SK-N-SH (cell line): Measurements from ENCODE around the gene FOXA3. TPM values are rescaled to one million over a fixed set of nuclear protein-coding genes. Genes with fewer than 3 reads are reported as not detected.
A peak's percentile ranks its signal among the peaks of the same experiment; 100 is the strongest.

Experiments
- CTCF ChIA-PET: fragments of 300-600, 350-600 bp; formaldehyde crosslinking; extraction: SDS; loops from one replicate; lab custom pipeline; 2021; lab: Yijun Ruan, JAX
- POLR2A ChIA-PET: fragments of 350-600 bp; sonication (Branson Sonifier 250); formaldehyde crosslinking; extraction: SDS; loops from one replicate; lab custom pipeline; 2020; ENCODE audit warnings: antibody characterized with exemption, inconsistent platforms; lab: Yijun Ruan, JAX
- DNase-seq: peaks from one replicate; pipeline ENCODE4 v3.0.0; 2012
- H2AFZ ChIP-seq: fragments of 200-600 bp; sonication (generic); 2 replicates; pipeline ENCODE4 v1.8.1; 2016; ENCODE audit warnings: antibody characterized with exemption, mild to moderate bottlenecking, low read depth
- H3F3A ChIP-seq: fragments of 200-600 bp; sonication (generic); replicated peaks from 2 replicates; pipeline ENCODE3; 2016; ENCODE audit warnings: antibody characterized with exemption, mild to moderate bottlenecking; ENCODE audit not compliant: insufficient read depth
- H3K27ac ChIP-seq, 2 experiments: fragments of 200-500 bp in 1 of 2; fragments of 200-600 bp in 1 of 2; sonication (Bioruptor generic) in 1 of 2; sonication (generic), shearing (Covaris generic) in 1 of 2; 2 replicates each; pipeline versions ENCODE4 v1.5.1 to v1.6.1; 2014 to 2016; ENCODE audit warnings: low read depth in 2 of 2, inconsistent platforms in 1 of 2, low read length in 1 of 2, mild to moderate bottlenecking in 1 of 2, mixed read lengths in 1 of 2
- H3K27me3 ChIP-seq: fragments of 200-600 bp; sonication (generic), shearing (Covaris generic); 2 replicates; pipeline ENCODE4 v1.6.1; 2016; ENCODE audit warnings: mixed run types; ENCODE audit not compliant: insufficient read depth
- H3K36me3 ChIP-seq, 2 experiments: fragments of 200-500 bp in 1 of 2; fragments of 200-600 bp in 1 of 2; sonication (Bioruptor generic) in 1 of 2; sonication (generic) in 1 of 2; replicated peaks in 1 of 2; 2 replicates each; pipeline versions ENCODE3 to v1.5.1; 2014 to 2016; ENCODE audit warnings: low read length in 1 of 2, mild to moderate bottlenecking in 1 of 2; ENCODE audit not compliant: insufficient read depth in 2 of 2, control insufficient read depth in 1 of 2
- H3K4me1 ChIP-seq, 2 experiments: fragments of 200-500 bp in 1 of 2; fragments of 200-600 bp in 1 of 2; sonication (Bioruptor generic) in 1 of 2; sonication (generic), shearing (Covaris generic) in 1 of 2; 2 replicates each; pipeline versions ENCODE4 v1.5.1 to v1.6.1; 2014 to 2016; ENCODE audit warnings: low read depth in 1 of 2, low read length in 1 of 2, mixed run types in 1 of 2; ENCODE audit not compliant: insufficient read depth in 2 of 2, control insufficient read depth in 1 of 2
- H3K4me2 ChIP-seq: fragments of 200-600 bp; sonication (generic), shearing (Covaris generic); 2 replicates; pipeline ENCODE4 v1.6.1; 2017; ENCODE audit warnings: mixed run types
- H3K4me3 ChIP-seq, 2 experiments: fragments of 200-500 bp in 1 of 2; fragments of 200-600 bp in 1 of 2; sonication (Bioruptor generic) in 1 of 2; sonication (generic), shearing (Covaris generic) in 1 of 2; 2 replicates each; pipeline versions ENCODE4 v1.5.1 to v1.8.1; 2014 to 2016; ENCODE audit warnings: low read depth in 2 of 2, inconsistent platforms in 1 of 2, low read length in 1 of 2, mild to moderate bottlenecking in 1 of 2, mixed read lengths in 1 of 2, moderate library complexity in 1 of 2
- H3K79me2 ChIP-seq: fragments of 200-600 bp; sonication (generic); 2 replicates; pipeline ENCODE4 v1.8.1; 2017; ENCODE audit warnings: mild to moderate bottlenecking; ENCODE audit not compliant: insufficient read depth
- H3K9ac ChIP-seq: fragments of 200-600 bp; sonication (generic); 2 replicates; pipeline ENCODE4 v1.6.1; 2017; ENCODE audit warnings: mixed run types
- H3K9me2 ChIP-seq: fragments of 200-600 bp; sonication (generic); 2 replicates; pipeline ENCODE4 v1.6.1; 2017; ENCODE audit warnings: mixed run types
- H3K9me3 ChIP-seq: fragments of 200-600 bp; sonication (generic); 2 replicates; pipeline ENCODE4 v1.6.1; 2017; ENCODE audit warnings: mixed run types, mild to moderate bottlenecking, moderate library complexity
- H4K20me1 ChIP-seq: fragments of 200-600 bp; sonication (generic); 2 replicates; pipeline ENCODE4 v1.6.1; 2017; ENCODE audit warnings: mild to moderate bottlenecking, mixed run types; ENCODE audit not compliant: insufficient read depth
- CTCF ChIP-seq: fragments of 200-600 bp; sonication (generic); IDR thresholded peaks from 2 replicates; pipeline ENCODE4 v1.6.1; 2017; ENCODE audit warnings: antibody characterized with exemption, mild to moderate bottlenecking, moderate library complexity
- ELF1 ChIP-seq: IDR thresholded peaks from 2 replicates; pipeline ENCODE4 v1.4.0; 2012
- EZH2phosphoT487 ChIP-seq: fragments of 200-600 bp; sonication (generic); IDR thresholded peaks from 2 replicates; pipeline ENCODE4 v1.6.1; 2017; ENCODE audit warnings: low read depth, mixed run types, mild to moderate bottlenecking, antibody characterized with exemption, moderate library complexity, borderline replicate concordance
- FOXJ3 ChIP-seq: sonication (generic); formaldehyde crosslinking; IDR thresholded peaks from 2 replicates; pipeline ENCODE4 v1.5.1; 2020; ENCODE audit warnings: mild to moderate bottlenecking, missing genetic modification reagents
- JUND ChIP-seq: IDR thresholded peaks from 2 replicates; pipeline ENCODE4 v1.4.0; 2012
- MXI1 ChIP-seq: IDR thresholded peaks from 2 replicates; pipeline ENCODE4 v1.6.1; 2012; ENCODE audit warnings: mild to moderate bottlenecking, low read depth, low read length, improper control_type of control experiment
- NFIC ChIP-seq: IDR thresholded peaks from 2 replicates; pipeline ENCODE4 v1.4.0; 2012; ENCODE audit warnings: borderline replicate concordance
- NRF1 ChIP-seq: IDR thresholded peaks from 2 replicates; pipeline ENCODE4 v1.6.1; 2012; ENCODE audit warnings: low read depth, mild to moderate bottlenecking, low read length
- POLR2AphosphoS5 ChIP-seq: IDR thresholded peaks from 2 replicates; pipeline ENCODE4 v1.6.1; 2012; ENCODE audit warnings: low read depth, low read length
- RAD21 ChIP-seq: IDR thresholded peaks from 2 replicates; pipeline ENCODE4 v1.6.1; 2012; ENCODE audit warnings: mild to moderate bottlenecking, low read length
- RFX5 ChIP-seq: IDR thresholded peaks from 2 replicates; pipeline ENCODE4 v1.6.1; 2012; ENCODE audit warnings: mild to moderate bottlenecking, improper control_type of control experiment, low read length
- YY1 ChIP-seq: IDR thresholded peaks from 2 replicates; pipeline ENCODE4 v1.4.0; 2012; ENCODE audit warnings: low read depth, mild to moderate bottlenecking
- WGBS: methylation state at CpG from one replicate; pipeline ENCODE4 v1.1.6; 2017; ENCODE audit warnings: low lambda C conversion rate; 5-methylcytosine and 5-hydroxymethylcytosine counted together
- polyA plus RNA-seq, 3 experiments: library from polyadenylated mRNA; depleted of rRNA; stranded (reverse); fragments of >200 nt; gene quantifications; 2 replicates each; pipeline ENCODE4 v1.2.3, GENCODE V29; 2012

Gene FOXA3
- polyA plus RNA-seq, 1 of the 3 experiments (the other 2 are of a cell fraction) = 1.5 TPM

GRCh38 chr19:45879971-45880370 is 15.8 kb downstream of the FOXA3 start:
- H3K36me3 ChIP-seq = peaks cover 3 to 25% of the 10 kb centered on the region in 2 experiments
- no peak overlapping the region for H3K9ac ChIP-seq
- H4K20me1 ChIP-seq = peaks cover 30% of the 10 kb centered on the region
- no peaks in the 10 kb centered on the region for H3K9me3 ChIP-seq
- H3K4me3 ChIP-seq = no peak overlapping the region
- H3K27me3 ChIP-seq = no peaks in the 10 kb centered on the region
- no peak for DNase-seq
- CTCF ChIA-PET = interaction anchor here (1.0 to 9.9 kb wide), 3 partner anchors 12 to 137 kb away, joined by 3 to 130 read pairs (median 121); partner anchors contain the start of genes FOXA3, RSPH6A and SYMPK
- no peak overlapping the region for H2AFZ ChIP-seq
- no peak for TF ChIP-seq EZH2phosphoT487
- TF ChIP-seq RFX5 = no peak
- TF ChIP-seq, all 33 proteins: peak for 0
- no peaks in the 10 kb centered on the region for H3K9me2 ChIP-seq
- peaks cover 3 to 32% of the 10 kb centered on the region in 2 experiments; a peak in 2 of 4 replicates for H3K4me1 ChIP-seq
- 96% methylated on average over 2 of the region's 2 CpGs for WGBS
- POLR2A ChIA-PET = interaction anchor here (1.1 kb wide), 1 partner anchor 15 kb away, joined by 3 read pairs; the partner anchor contains the start of gene FOXA3
- peaks cover 21% of the 10 kb centered on the region for H3K79me2 ChIP-seq
- H3F3A ChIP-seq = peaks cover 3% of the 10 kb centered on the region
- no peak overlapping the region for H3K4me2 ChIP-seq
- no peak overlapping the region for H3K27ac ChIP-seq

- H3K4me1 ChIP-seq = peaks cover 3 to 34% of the 10 kb centered on the region in 2 experiments; a peak in 2 of 4 replicates
- H3K9me2 ChIP-seq = no peaks in the 10 kb centered on the region
- 89% methylated on average over 10 of the region's 10 CpGs for WGBS
- H3K4me2 ChIP-seq = no peak overlapping the region
- H3K27ac ChIP-seq = no peak overlapping the region
- peaks cover 29% of the 10 kb centered on the region for H3K79me2 ChIP-seq
- DNase-seq = no peak
- H3K36me3 ChIP-seq = peaks cover 3 to 25% of the 10 kb centered on the region in 2 experiments
- no peaks in the 10 kb centered on the region for H3K9me3 ChIP-seq
- H3K4me3 ChIP-seq = no peak overlapping the region
- peaks cover 33% of the 10 kb centered on the region for H4K20me1 ChIP-seq
- CTCF ChIA-PET = interaction anchor here (0.5 to 9.9 kb wide), 9 partner anchors 13 to 428 kb away, joined by 3 to 130 read pairs (median 8); partner anchors contain the start of genes FOXA3, RSPH6A and SYMPK
- H3F3A ChIP-seq = peaks cover 3% of the 10 kb centered on the region
- no peaks in the 10 kb centered on the region for H3K27me3 ChIP-seq
- no peak overlapping the region for H3K9ac ChIP-seq
- H2AFZ ChIP-seq = no peak overlapping the region
- TF ChIP-seq YY1 = no peak
- TF ChIP-seq MXI1 = no peak
- TF ChIP-seq RAD21 = no peak
- TF ChIP-seq POLR2AphosphoS5 = 0 out of 2 replicates have a peak, but pooled peaks have one; percentile 10
- no peak for TF ChIP-seq JUND
- no peak for TF ChIP-seq FOXJ3 (CRISPR knock-in tag)
- POLR2A ChIA-PET = interaction anchor here (0.9 to 2.8 kb wide), 3 partner anchors 12 to 18 kb away, joined by 3 to 8 read pairs (median 4); partner anchors contain the start of gene SYMPK
Measured at GRCh38 chr19:45881082-45881908, 17.2 kb downstream of the FOXA3 start.

- no peaks in the 10 kb centered on the region for H3K27me3 ChIP-seq
- TF ChIP-seq ELF1 (no peak), YY1 (no peak), NFIC (no peak), NRF1 (no peak), CTCF (no peak)
- no peak overlapping the region for H3K9ac ChIP-seq
- peaks cover 3 to 36% of the 10 kb centered on the region in 2 experiments; a peak in 2 of 4 replicates for H3K4me1 ChIP-seq
- peaks cover 3 to 25% of the 10 kb centered on the region in 2 experiments for H3K36me3 ChIP-seq
- no peak overlapping the region for H3K4me2 ChIP-seq
- no peak overlapping the region for H3K27ac ChIP-seq
- no peaks in the 10 kb centered on the region for H3K9me3 ChIP-seq
- ChIA-PET POLR2A (interaction anchor here (0.6 to 2.8 kb wide), 5 partner anchors 12 to 66 kb away, joined by 3 to 8 read pairs (median 4); partner anchors contain the start of gene SYMPK), CTCF (interaction anchor here (0.7 to 9.9 kb wide), 17 partner anchors 10 to 428 kb away, joined by 3 to 130 read pairs (median 4); partner anchors contain the start of genes FOXA3, NOVA2, QPCTL and RSPH6A)
- DNase-seq = peak; percentile 17
- H3K9me2 ChIP-seq = no peaks in the 10 kb centered on the region
- WGBS = 62% methylated on average over 4 of the region's 4 CpGs
- peaks cover 29% of the 10 kb centered on the region for H3K79me2 ChIP-seq
- H4K20me1 ChIP-seq = peaks cover 33% of the 10 kb centered on the region
- no peak overlapping the region for H2AFZ ChIP-seq
- H3F3A ChIP-seq = peaks cover 3% of the 10 kb centered on the region
- H3K4me3 ChIP-seq = no peak overlapping the region
Measured at GRCh38 chr19:45881909-45882528, 17.9 kb downstream of the FOXA3 start.
